Measurements from ENCODE around the gene FAM76B. TPM values are rescaled to one million over a fixed set of nuclear protein-coding genes. Genes with fewer than 3 reads are reported as not detected.

Gene FAM76B
- total RNA-seq, 2 donors from 2014 or later: 36.5 to 40.2 TPM

DNA sequence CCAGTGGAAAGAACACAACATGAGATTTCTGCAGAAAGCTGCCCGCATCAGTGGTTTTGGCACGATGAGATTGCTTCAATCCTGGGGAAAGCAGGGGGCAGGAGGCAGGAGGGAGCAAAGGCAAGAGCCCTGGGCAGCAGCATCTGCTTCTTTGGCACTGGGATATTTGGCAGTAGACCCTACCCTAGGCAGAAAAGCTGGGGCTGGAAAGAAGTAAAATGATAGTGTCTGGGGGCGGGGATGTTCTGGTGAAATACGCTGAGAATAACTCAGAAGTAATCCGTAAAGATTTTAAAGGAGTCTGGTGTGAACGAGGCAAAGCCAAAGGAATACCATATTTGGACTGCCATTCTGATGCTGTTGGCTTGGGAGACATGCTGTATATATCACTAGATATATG is 62.0 kb downstream of the FAM76B start:
- H3K27ac Mint-ChIP-seq: no peak overlapping the region
- 91 to 94% methylated on average over 4 to 5 of the region's 6 CpGs for WGBS, 2 experiments (ENCODE audit: insufficient coverage in 1 of 2, insufficient read length in 1 of 2)
- DNase-seq: no peak

DNA sequence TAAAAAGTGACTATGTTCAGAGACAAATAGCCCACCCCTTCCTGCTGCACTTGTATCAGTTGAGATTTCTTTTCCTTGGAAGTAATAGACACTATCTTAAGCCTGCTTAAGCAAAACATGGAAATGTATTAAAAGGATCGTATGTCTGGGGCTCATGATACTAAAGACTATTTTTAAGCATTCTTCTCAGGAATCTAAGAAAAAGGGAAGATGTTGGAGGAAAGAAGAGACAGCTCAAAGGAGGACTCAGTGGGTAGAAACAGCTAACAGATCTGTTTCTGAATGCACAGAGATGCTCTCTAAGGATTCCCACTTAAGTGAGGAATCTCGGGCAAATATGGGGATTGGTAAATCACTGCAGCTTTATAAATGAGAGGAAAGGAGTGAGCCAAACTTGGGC is 62.5 kb downstream of the FAM76B start:
- H3K4me3 ChIP-seq (ENCODE audit: low read length): no peak overlapping the region
- H3K9ac ChIP-seq (ENCODE audit: extremely low read depth, low read length, poor library complexity, severe bottlenecking): no peak overlapping the region
- Mint-ChIP-seq H3K27me3 (ENCODE audit: insufficient read depth) (no peaks in the 10 kb centered on the region), H3K36me3 (ENCODE audit: low read depth) (no peaks in the 10 kb centered on the region), H3K27ac (no peak overlapping the region), H3K9me3 (peaks cover 5% of the 10 kb centered on the region), H3K4me1 (no peaks in the 10 kb centered on the region), H3K4me3 (no peak overlapping the region)
- no peaks in the 10 kb centered on the region for H3K36me3 ChIP-seq (ENCODE audit: control insufficient read depth, insufficient read depth, low read length)
- peaks cover 16% of the 10 kb centered on the region for H3K9me3 ChIP-seq (ENCODE audit: control insufficient read depth, low read length)
- TF ChIP-seq, protein P1, sequence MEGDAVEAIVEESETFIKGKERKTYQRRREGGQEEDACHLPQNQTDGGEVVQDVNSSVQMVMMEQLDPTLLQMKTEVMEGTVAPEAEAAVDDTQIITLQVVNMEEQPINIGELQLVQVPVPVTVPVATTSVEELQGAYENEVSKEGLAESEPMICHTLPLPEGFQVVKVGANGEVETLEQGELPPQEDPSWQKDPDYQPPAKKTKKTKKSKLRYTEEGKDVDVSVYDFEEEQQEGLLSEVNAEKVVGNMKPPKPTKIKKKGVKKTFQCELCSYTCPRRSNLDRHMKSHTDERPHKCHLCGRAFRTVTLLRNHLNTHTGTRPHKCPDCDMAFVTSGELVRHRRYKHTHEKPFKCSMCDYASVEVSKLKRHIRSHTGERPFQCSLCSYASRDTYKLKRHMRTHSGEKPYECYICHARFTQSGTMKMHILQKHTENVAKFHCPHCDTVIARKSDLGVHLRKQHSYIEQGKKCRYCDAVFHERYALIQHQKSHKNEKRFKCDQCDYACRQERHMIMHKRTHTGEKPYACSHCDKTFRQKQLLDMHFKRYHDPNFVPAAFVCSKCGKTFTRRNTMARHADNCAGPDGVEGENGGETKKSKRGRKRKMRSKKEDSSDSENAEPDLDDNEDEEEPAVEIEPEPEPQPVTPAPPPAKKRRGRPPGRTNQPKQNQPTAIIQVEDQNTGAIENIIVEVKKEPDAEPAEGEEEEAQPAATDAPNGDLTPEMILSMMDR (conservative IDR thresholded peaks at IDR 0.05): no peak
- no peak overlapping the region for H3K27ac ChIP-seq (ENCODE audit: low read depth, low read length)
- WGBS, 2 experiments (ENCODE audit: insufficient coverage in 1 of 2, insufficient read length in 1 of 2): 87% methylated on average over 2 of the region's 2 CpGs; no CpG with 5 or more reads in 1 of the 2 experiments
- no peak for DNase-seq
- no peaks in the 10 kb centered on the region for H3K27me3 ChIP-seq (ENCODE audit: control insufficient read depth, insufficient read depth, low read length, poor library complexity, severe bottlenecking)
- H3K4me1 ChIP-seq (ENCODE audit: control insufficient read depth, insufficient read depth, low read length): no peaks in the 10 kb centered on the region

More for the DNA sequence above, 62.0 kb downstream of the FAM76B start:
- Mint-ChIP-seq H3K4me3 (no peak overlapping the region), H3K36me3 (ENCODE audit: low read depth) (no peaks in the 10 kb centered on the region), H3K9me3 (peaks cover 5% of the 10 kb centered on the region), H3K4me1 (no peaks in the 10 kb centered on the region), H3K27me3 (ENCODE audit: insufficient read depth) (no peaks in the 10 kb centered on the region)
- Histone ChIP-seq H3K4me3 (ENCODE audit: low read length) (no peak overlapping the region), H3K4me1 (ENCODE audit: control insufficient read depth, insufficient read depth, low read length) (no peaks in the 10 kb centered on the region), H3K27ac (ENCODE audit: low read depth, low read length) (no peak overlapping the region), H3K9ac (ENCODE audit: extremely low read depth, low read length, poor library complexity, severe bottlenecking) (no peak overlapping the region), H3K27me3 (ENCODE audit: control insufficient read depth, insufficient read depth, low read length, poor library complexity, severe bottlenecking) (no peaks in the 10 kb centered on the region), H3K9me3 (ENCODE audit: control insufficient read depth, low read length) (peaks cover 16% of the 10 kb centered on the region), H3K36me3 (ENCODE audit: control insufficient read depth, insufficient read depth, low read length) (no peaks in the 10 kb centered on the region)
- TF ChIP-seq, protein P1 (conservative IDR thresholded peaks at IDR 0.05): no peak

DNA sequence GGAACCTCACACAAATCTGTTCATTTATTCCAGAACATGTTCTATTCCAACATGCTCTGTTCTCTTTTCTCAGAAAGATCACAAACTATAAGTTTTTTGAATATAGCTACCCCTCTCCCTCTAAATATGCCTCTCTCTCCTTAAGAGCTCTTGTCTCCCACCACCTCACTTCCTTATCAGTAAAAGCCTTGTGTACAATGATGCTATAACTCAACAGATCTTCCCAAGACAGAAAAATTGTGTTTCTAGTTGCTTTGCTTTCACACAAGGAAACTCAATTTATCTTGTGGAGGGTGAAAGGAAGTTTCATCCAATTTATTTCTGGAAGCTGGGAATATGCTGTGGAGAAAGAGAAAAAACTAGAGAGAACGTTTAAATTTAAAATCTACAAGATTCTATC is 64.4 kb downstream of the FAM76B start:
- Mint-ChIP-seq H3K4me1 (no peaks in the 10 kb centered on the region), H3K4me3 (no peak overlapping the region), H3K36me3 (ENCODE audit: low read depth) (no peaks in the 10 kb centered on the region), H3K9me3 (peaks cover 5% of the 10 kb centered on the region), H3K27me3 (ENCODE audit: insufficient read depth) (no peaks in the 10 kb centered on the region), H3K27ac (no peak overlapping the region)
- no peak for DNase-seq
- H3K27ac ChIP-seq (ENCODE audit: low read depth, low read length): no peak overlapping the region
- H3K4me3 ChIP-seq (ENCODE audit: low read length): no peak overlapping the region
- WGBS, 2 experiments (ENCODE audit: insufficient coverage in 1 of 2, insufficient read length in 1 of 2): no CpG with 5 or more reads among the region's 1 CpG
- no peak overlapping the region for H3K9ac ChIP-seq (ENCODE audit: extremely low read depth, low read length, poor library complexity, severe bottlenecking)
- H3K9me3 ChIP-seq (ENCODE audit: control insufficient read depth, low read length): peaks cover 10% of the 10 kb centered on the region
- H3K4me1 ChIP-seq (ENCODE audit: control insufficient read depth, insufficient read depth, low read length): no peaks in the 10 kb centered on the region
- TF ChIP-seq, protein P1 (conservative IDR thresholded peaks at IDR 0.05): no peak
- no peaks in the 10 kb centered on the region for H3K36me3 ChIP-seq (ENCODE audit: control insufficient read depth, insufficient read depth, low read length)
- no peaks in the 10 kb centered on the region for H3K27me3 ChIP-seq (ENCODE audit: control insufficient read depth, insufficient read depth, low read length, poor library complexity, severe bottlenecking)
